Thymus (tissue), 11 donors: ENCODE results near the gene TCOF1. TPM values are rescaled to one million over a fixed set of nuclear protein-coding genes. Genes with fewer than 3 reads are reported as not detected.

Source experiments
- DNase-seq, 9 donors: peaks; one replicate each; pipeline ENCODE4 v3.0.0-alpha.2; 2013; ENCODE audit warnings: low spot score in 9 of 9, low read depth in 6 of 9, missing footprints in 1 of 9
- H3K27ac ChIP-seq, 2 donors: one replicate each; pipeline ENCODE4 v1.5.1; 2013; ENCODE audit warnings: control low read depth in 1 of 2, low read depth in 1 of 2, low read length in 1 of 2, mild to moderate bottlenecking in 1 of 2, moderate library complexity in 1 of 2
- H3K27me3 ChIP-seq, 2 donors: one replicate each; pipeline ENCODE4 v1.5.1; 2013; ENCODE audit warnings: low read length in 1 of 2; ENCODE audit not compliant: control insufficient read depth in 2 of 2, insufficient read depth in 1 of 2
- H3K36me3 ChIP-seq, 2 donors: one replicate each; pipeline ENCODE4 v1.5.1; 2013; ENCODE audit warnings: low read length in 1 of 2, mild to moderate bottlenecking in 1 of 2, moderate library complexity in 1 of 2; ENCODE audit not compliant: control insufficient read depth in 2 of 2, insufficient read depth in 2 of 2
- H3K4me1 ChIP-seq, 2 donors: one replicate each; pipeline ENCODE4 v1.5.1; 2013; ENCODE audit warnings: low read length in 2 of 2; ENCODE audit not compliant: control insufficient read depth in 2 of 2, insufficient read depth in 2 of 2
- H3K4me3 ChIP-seq, 2 donors: one replicate each; pipeline ENCODE4 v1.5.1; 2013; ENCODE audit warnings: low read length in 2 of 2, control low read depth in 1 of 2, mild to moderate bottlenecking in 1 of 2
- H3K9me3 ChIP-seq, 2 donors: one replicate each; pipeline ENCODE4 v1.5.1; 2013; ENCODE audit warnings: low read length in 1 of 2, mild to moderate bottlenecking in 1 of 2; ENCODE audit not compliant: control insufficient read depth in 2 of 2, insufficient read depth in 1 of 2
- WGBS: extraction: QIAGEN DNeasy Blood & Tissue Kit; methylation state at CpG from one replicate; pipeline ENCODE4 v1.1.7; 2013; 5-methylcytosine and 5-hydroxymethylcytosine counted together
- polyA plus RNA-seq: library from polyadenylated mRNA; stranded (reverse); fragments of 200-250 nt; gene quantifications from one replicate; pipeline ENCODE4 v1.2.3, GENCODE V29; 2013
- total RNA-seq: library from RNA; stranded (reverse); fragments of 120-200 nt; gene quantifications from one replicate; pipeline ENCODE4 v1.2.4, GENCODE V29; 2013
- donor health status: healthy.

TCOF1 gene
- total and polyA plus RNA-seq, 2 donors: 17.7 to 18.2 TPM

GRCh38 chr5:150329881-150330876 lies 27.3 kb upstream of the TCOF1 start:
- no peaks in the 10 kb centered on the region for H3K36me3 ChIP-seq
- H3K4me1 ChIP-seq: no peaks in the 10 kb centered on the region
- 81% methylated on average over 17 of the region's 17 CpGs for WGBS
- no peak overlapping the region for H3K4me3 ChIP-seq
- H3K9me3 ChIP-seq: no peaks in the 10 kb centered on the region
- no peak for DNase-seq
- no peaks in the 10 kb centered on the region for H3K27me3 ChIP-seq
- no peak overlapping the region for H3K27ac ChIP-seq

DNA sequence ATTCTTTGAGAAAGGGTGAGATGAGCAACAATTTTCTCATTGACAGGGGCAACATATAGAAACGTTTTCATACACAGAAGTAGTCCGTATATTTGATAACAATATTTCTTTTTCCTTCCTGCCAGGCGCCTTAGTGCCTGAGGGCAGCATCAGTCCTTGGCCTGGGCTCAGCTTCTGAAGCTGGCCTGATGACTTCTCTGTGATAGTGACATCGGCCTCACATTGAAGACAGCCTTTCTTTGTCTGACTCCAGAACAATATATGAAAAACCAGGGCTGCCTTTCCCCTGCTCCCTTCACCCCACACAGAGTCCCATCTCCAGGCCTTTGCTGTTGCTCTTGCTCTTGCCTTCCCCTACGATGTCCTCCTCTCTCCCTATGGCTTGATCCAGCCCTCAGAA lies 24.1 kb upstream of the TCOF1 start:
- DNase-seq: no peak
- 91% methylated on average over 5 of the region's 5 CpGs for WGBS
- Histone ChIP-seq H3K9me3 (no peaks in the 10 kb centered on the region), H3K27ac (no peak overlapping the region), H3K4me3 (no peak overlapping the region), H3K36me3 (no peaks in the 10 kb centered on the region), H3K27me3 (no peaks in the 10 kb centered on the region), H3K4me1 (no peaks in the 10 kb centered on the region)

GRCh38 chr5:150335778-150336177 lies 21.7 kb upstream of the TCOF1 start:
- Histone ChIP-seq H3K27ac (no peak overlapping the region), H3K4me3 (no peak overlapping the region), H3K27me3 (no peaks in the 10 kb centered on the region), H3K9me3 (no peaks in the 10 kb centered on the region), H3K4me1 (no peaks in the 10 kb centered on the region), H3K36me3 (no peaks in the 10 kb centered on the region)
- DNase-seq: no peak
- 90% methylated on average over 4 of the region's 4 CpGs for WGBS

DNA sequence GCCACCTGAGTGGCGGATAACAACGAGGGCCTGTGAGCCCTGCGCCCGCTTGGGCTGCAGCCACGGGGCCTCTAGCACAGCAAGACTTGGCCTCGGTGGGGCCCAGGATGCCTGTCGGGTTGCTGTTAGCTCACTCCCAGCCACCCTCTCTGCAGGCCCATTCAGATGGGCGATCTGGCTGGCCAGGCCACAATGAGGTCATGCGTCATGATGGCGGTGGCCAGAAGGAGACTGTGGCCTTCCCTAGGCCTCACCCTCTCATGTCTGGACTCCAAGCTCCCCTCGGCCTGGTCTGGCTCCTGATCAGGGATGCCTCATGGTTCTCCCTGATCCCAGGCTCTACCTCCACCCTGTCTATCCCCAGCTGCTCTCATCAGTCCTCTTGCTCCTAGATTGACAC lies 19.0 kb upstream of the TCOF1 start:
- H3K27ac ChIP-seq: no peak overlapping the region
- H3K4me1 ChIP-seq: no peaks in the 10 kb centered on the region
- H3K4me3 ChIP-seq: no peak overlapping the region
- DNase-seq: no peak
- H3K36me3 ChIP-seq: no peaks in the 10 kb centered on the region
- no peaks in the 10 kb centered on the region for H3K9me3 ChIP-seq
- H3K27me3 ChIP-seq: no peaks in the 10 kb centered on the region
- WGBS: 98% methylated on average over 11 of the region's 11 CpGs

DNA sequence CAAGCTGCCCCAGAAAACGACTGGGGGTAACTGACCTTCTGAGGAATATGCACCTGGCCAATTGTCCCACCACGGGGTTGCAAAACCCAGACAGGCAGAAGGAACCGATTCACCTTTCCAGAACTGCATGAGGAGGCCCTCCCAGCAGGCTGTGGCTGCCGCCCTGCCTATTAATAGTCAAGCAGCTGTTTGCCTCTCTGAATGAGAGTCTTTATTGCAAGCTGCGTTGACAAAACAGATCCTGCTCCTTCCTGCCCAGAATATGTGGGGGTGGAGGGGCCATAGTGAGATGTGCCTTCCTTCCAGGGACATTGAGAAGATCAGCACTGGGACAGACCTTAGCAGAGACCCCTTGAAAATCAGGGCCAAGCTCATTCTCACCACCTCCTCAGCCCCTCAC lies 18.3 kb upstream of the TCOF1 start:
- H3K9me3 ChIP-seq: no peaks in the 10 kb centered on the region
- H3K27ac ChIP-seq: no peak overlapping the region
- 63% methylated on average over 5 of the region's 5 CpGs for WGBS
- H3K4me3 ChIP-seq: no peak overlapping the region
- H3K36me3 ChIP-seq: no peaks in the 10 kb centered on the region
- DNase-seq: no peak
- H3K4me1 ChIP-seq: no peaks in the 10 kb centered on the region
- no peaks in the 10 kb centered on the region for H3K27me3 ChIP-seq

DNA sequence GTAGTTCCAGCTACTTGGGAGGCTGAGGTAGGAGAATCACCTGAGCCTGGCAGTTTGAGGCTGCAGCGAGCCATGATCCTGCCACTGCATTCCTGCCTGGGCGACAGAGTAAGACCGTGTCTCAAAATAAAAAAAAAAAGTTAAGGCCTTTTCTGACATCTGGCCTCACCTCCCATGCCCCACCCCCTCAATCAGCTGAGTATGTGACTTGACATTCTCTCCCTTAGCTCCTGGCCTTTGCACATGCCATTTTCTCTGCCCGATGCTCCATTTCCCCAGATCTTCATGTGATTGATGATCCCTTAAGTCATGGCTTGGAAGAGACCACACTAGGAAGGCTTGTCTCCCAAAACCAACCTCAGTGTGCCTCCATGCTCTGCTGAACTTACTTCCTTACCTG lies 17.7 kb upstream of the TCOF1 start:
- H3K4me1 ChIP-seq: no peaks in the 10 kb centered on the region
- no peak overlapping the region for H3K27ac ChIP-seq
- WGBS: 94% methylated on average over 4 of the region's 4 CpGs

GRCh38 chr5:150340614-150341255 lies 16.8 kb upstream of the TCOF1 start:
- H3K9me3 ChIP-seq: no peaks in the 10 kb centered on the region
- DNase-seq: no peak
- no peak overlapping the region for H3K4me3 ChIP-seq
- H3K4me1 ChIP-seq: no peaks in the 10 kb centered on the region
- H3K36me3 ChIP-seq: no peaks in the 10 kb centered on the region
- WGBS: 83% methylated on average over 7 of the region's 7 CpGs
- H3K27me3 ChIP-seq: no peaks in the 10 kb centered on the region
- H3K27ac ChIP-seq: no peak overlapping the region

More for the DNA sequence above, 17.7 kb upstream of the TCOF1 start:
- H3K4me3 ChIP-seq: no peak overlapping the region
- no peak for DNase-seq
- H3K9me3 ChIP-seq: no peaks in the 10 kb centered on the region
- H3K27me3 ChIP-seq: no peaks in the 10 kb centered on the region
- H3K36me3 ChIP-seq: no peaks in the 10 kb centered on the region

DNA sequence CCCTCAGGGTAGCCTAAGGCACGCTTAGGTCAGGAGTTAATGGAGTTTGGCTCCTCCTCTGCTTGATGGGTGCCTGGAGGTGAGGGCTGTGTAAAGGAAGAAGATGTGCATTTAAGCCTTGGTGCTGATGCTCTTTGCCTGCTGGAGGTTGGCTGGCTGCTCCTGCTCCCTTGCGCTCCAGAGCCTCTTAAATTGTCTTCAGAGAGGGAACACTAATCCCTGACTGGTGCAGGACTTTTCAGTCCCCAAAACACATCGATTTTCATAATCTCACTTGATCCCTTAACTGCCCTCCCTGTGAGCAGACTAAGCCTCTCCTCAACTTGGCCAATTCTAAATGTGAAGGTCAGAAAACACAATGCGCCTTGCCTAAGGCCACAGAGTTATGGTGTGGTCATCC lies 16.2 kb upstream of the TCOF1 start:
- DNase-seq: no peak
- Histone ChIP-seq H3K4me3 (no peak overlapping the region), H3K36me3 (no peaks in the 10 kb centered on the region), H3K4me1 (no peaks in the 10 kb centered on the region), H3K9me3 (no peaks in the 10 kb centered on the region), H3K27me3 (no peaks in the 10 kb centered on the region), H3K27ac (no peak overlapping the region)
- WGBS: 96% methylated on average over 4 of the region's 4 CpGs

- WGBS: 92% methylated on average over 1 of the region's 1 CpG
- no peaks in the 10 kb centered on the region for H3K4me1 ChIP-seq
- H3K27ac ChIP-seq: no peak overlapping the region
- H3K4me3 ChIP-seq: no peak overlapping the region
- no peaks in the 10 kb centered on the region for H3K36me3 ChIP-seq
- no peaks in the 10 kb centered on the region for H3K9me3 ChIP-seq
- H3K27me3 ChIP-seq: no peaks in the 10 kb centered on the region
- DNase-seq: no peak
These were observed 15.5 kb upstream of the TCOF1 start for GRCh38 chr5:150341989-150342388.
